Esophagus mucosa (tissue), 1 donor: Measurements from ENCODE around the gene SOWAHB. TPM values are rescaled to one million over a fixed set of nuclear protein-coding genes. Genes with fewer than 3 reads are reported as not detected.

Experiments used
- ATAC-seq: fragments of 200-7000 bp; cut with Tn5 transposase; one replicate; pipeline ENCODE4 v1.9.1; 2020
- total RNA-seq: library from RNA; stranded (reverse); gene quantifications from one replicate; pipeline ENCODE4 v1.2.4, GENCODE V29; 2023
- donor health status: DM: yes; HTN: yes; CAD: no.

SOWAHB gene
- total RNA-seq: 9.6 TPM

- ATAC-seq: peak; percentile 91
Observed at GRCh38 chr4:76897536-76898384, at the start of gene SOWAHB. TSS of gene SOWAHB (minus strand) at chr4:76898144. CDS start at chr4:76897849, 295 bp downstream.

- ATAC-seq: no peak
Observed at GRCh38 chr4:76947369-76947768, 49.4 kb upstream of the SOWAHB start.

- ATAC-seq: no peak
Observed at GRCh38 chr4:76943790-76944189, 45.8 kb upstream of the SOWAHB start.

GRCh38 chr4:76943129-76943620 lies 45.2 kb upstream of the SOWAHB start:
- ATAC-seq: no peak

GRCh38 chr4:76939184-76939583 lies 41.2 kb upstream of the SOWAHB start:
- ATAC-seq: no peak

- no peak for ATAC-seq
Observed at GRCh38 chr4:76931576-76932276, 33.8 kb upstream of the SOWAHB start.

- peak; percentile 87 for ATAC-seq
Observed at GRCh38 chr4:76931087-76931486, 33.1 kb upstream of the SOWAHB start.

GRCh38 chr4:76930685-76931084 lies 32.7 kb upstream of the SOWAHB start:
- ATAC-seq: peak; percentile 66

- ATAC-seq: no peak
Observed at GRCh38 chr4:76926841-76927240, 28.9 kb upstream of the SOWAHB start.

- peak; percentile 52 for ATAC-seq
Observed at GRCh38 chr4:76923619-76924357, 25.8 kb upstream of the SOWAHB start.

- ATAC-seq: no peak
Observed at GRCh38 chr4:76920715-76921114, 22.8 kb upstream of the SOWAHB start.

- ATAC-seq: no peak
Observed at GRCh38 chr4:76909711-76910110, 11.8 kb upstream of the SOWAHB start.

GRCh38 chr4:76905521-76905920 lies 7.6 kb upstream of the SOWAHB start:
- no peak for ATAC-seq

- ATAC-seq: no peak
Observed at GRCh38 chr4:76904646-76905190, 6.8 kb upstream of the SOWAHB start.

GRCh38 chr4:76902233-76902890 lies 4.4 kb upstream of the SOWAHB start:
- no peak for ATAC-seq

GRCh38 chr4:76898949-76899645 lies 1.2 kb upstream of the SOWAHB start:
- no peak for ATAC-seq

GRCh38 chr4:76898385-76898692 lies 395 bp upstream of the SOWAHB start:
- ATAC-seq: no peak

GRCh38 chr4:76896614-76897535 lies 1.1 kb downstream of the SOWAHB start:
- ATAC-seq: peak; percentile 53

GRCh38 chr4:76896048-76896447 lies 1.9 kb downstream of the SOWAHB start:
- no peak for ATAC-seq

GRCh38 chr4:76895619-76896018 lies 2.3 kb downstream of the SOWAHB start:
- no peak for ATAC-seq
